HG03139 (cell line): ENCODE results near the gene PDE4B.

Source experiments
- ATAC-seq: cut with Tn5 transposase; IDR thresholded peaks from one replicate; pipeline ENCODE4 v1.9.1; 2021; ENCODE audit not compliant: unreplicated experiment

Gene PDE4B

DNA sequence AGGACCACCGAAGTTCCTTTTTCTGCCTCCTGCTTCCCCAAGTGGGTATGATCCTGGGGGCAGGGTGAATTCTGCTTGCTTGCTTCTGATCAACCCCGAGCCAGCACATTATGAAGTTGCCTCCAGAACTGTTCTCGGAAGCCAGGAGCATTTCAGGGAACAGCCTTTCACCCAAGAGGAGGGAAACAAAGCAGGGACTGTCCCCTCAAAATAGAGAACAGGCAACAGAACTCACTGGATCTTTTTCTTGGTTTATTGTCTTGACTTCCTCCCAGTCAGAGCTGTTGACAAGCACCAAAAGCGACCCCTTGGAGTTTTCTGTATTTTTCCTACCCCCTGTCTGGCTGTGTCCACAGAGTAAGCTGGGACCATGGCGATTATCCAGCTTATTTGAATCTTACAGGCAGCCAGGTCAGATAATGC, 482.9 kb downstream of the PDE4B start:
- no peak for ATAC-seq

DNA sequence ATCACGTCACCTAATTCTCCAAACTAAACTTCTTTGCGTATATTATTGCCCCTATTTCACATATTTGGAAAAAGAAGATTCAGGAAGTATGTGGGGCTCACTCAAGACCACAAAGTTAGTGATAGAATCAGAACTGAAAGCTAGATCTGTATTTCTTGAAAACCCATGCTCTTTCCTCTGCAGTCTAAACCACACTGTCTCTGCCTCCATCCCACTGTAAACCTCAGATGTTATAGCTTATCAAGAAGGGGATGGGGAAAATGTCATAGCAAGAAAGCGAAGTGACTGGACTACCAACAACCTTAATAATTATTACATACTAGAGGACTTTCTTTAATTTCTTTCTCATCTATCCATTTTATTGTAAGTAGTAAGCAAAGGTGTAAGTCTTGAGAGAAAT, 483.5 kb downstream of the PDE4B start:
- peak; percentile 76 for ATAC-seq

DNA sequence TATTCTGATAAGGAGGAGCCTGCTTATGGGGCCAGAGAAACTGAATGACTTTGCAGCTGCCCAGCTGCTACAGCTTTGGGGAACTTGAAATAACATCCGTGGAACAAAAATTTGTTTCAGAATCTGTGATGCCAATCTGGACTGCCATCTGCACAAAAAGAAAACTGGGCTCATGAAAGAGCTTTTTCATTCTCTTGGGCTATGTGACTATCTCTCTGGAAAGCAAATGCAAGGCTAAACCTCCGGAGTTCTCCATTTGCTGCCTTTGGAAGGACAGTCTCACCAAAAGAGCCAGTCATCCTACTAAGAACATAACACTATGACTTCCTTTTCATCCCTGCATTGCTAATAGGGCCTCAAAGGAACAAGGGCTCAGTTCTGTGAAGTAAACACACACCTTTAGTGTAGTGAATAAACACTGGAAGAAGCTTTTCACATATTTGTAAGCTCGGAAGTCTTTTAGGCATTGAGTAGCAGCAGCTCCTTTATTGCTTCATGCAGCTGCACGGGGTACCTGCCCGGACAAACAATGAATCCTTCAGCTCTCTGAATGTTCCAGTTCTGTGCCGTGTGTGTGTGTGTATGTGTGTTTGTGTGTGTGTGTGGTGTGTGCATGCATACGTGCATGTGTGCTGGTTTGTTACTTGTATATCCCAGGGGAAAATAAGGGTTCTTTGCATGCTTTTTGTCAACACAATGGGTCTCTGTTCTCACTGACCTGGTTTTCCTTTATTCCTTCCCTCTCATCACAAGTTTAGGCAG, 485.7 kb downstream of the PDE4B start:
- ATAC-seq = no peak

DNA sequence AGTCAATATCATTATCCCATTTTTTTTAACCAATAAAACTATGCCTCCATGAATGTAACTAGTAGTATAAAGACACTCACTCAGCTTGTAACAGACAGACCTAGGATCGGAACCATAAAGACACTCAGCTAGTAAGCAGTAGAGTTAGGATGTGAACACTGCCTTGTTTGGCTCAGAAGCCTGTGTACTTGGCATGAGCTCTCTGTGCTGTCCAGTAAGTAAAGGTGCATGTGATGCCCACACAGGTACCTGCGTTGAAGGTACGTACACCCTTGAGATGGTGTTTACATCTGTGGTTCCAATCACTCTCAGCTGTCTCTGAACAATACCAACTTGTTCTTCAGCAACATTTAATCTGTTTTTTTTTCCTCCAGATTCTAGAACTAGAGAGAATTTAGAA, 489.1 kb downstream of the PDE4B start:
- ATAC-seq = no peak

DNA sequence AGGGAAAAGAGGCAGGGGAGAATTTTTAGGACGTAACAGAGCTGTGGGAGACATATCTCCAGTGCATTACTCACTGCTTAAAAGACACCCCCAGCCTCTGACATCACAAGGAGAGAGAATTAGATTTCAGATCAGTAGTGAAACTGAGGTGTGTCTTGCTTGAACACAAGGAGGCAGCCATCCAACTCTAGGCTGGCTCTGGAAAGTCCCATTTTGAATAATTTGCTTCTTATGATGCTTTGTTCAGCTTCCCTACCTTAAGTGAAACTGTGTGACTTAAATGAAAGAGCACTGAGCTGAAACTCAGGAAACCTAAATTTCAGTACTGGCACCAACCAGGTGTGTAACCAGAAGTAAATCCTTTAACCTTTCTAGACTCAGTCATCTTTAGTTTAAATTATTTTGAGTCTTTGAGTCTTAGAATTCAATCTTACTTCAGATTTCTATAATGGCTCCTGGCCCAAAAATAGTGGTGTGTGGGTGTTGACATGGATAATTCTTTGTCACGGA, 489.7 kb downstream of the PDE4B start:
- peak; percentile 82 for ATAC-seq

GRCh38 chr1:66282891-66283621, 490.4 kb downstream of the PDE4B start:
- no peak for ATAC-seq

DNA sequence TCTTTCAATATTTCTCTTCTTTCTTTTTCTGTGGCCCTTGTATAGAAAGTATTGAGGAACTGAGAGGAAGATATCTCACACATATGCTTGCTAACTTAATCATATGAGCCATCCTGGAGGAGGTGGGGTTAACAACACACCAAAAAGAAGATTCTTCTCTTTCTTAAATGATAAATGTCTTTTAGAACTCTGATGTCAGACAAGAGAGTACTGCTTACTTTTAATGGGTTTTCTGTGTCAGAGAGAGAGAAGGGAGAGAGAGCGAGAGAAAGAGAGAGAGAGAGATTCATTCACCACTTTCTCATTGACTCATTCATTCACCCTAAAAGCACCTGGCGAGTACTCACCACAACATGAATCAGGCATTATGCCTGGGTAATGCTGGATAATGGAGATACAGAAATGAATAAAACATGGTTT, 490.9 kb downstream of the PDE4B start:
- peak; percentile 54 for ATAC-seq

DNA sequence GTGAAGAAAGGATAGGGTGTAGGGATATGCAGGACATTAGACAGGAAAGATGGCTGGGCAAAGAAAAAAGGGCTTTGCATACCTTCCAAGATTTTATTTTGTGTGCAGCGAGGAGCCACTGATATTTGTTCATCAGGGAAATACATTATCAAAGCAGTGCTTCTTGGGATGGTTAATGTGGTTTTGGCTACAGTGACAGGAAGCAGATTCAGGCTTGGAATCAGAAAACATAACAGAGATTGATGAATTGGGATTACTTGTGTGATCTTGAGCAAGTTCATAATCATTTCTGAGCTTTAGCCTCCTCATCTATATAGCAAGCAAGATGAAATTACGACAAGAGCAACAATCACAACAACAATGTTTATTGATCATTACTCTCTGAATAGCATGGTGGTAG, 492.1 kb downstream of the PDE4B start:
- ATAC-seq = no peak

DNA sequence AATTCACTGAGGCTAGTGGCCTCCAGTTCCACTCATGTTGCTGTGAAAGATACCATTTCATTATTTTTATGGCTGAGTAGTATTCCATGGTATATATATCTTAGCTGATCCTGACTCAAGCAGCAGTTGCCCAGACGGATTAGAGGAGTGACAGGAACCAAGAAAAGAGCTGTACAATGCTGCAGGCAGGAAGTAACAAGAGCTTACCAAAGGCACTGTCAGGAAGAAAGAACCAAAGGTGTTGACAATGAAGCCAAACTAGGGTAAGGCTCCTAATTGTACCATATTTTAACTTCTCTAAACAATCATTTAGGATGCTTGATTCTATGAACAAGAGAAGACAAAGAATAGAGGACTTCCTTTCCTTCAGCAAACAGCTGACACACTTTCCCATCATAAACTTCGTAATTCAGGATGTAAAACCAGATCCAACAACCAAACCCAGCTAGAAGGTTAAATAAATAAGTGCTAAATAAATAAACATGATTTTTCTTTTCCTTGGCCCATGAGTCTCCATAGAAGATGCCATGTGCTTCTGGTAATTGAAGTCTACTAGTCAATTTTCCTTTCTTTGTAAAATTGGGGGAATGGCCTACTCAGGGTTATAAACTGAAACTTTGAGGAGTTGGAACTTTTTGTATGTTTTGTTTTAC, 493.0 kb downstream of the PDE4B start:
- no peak for ATAC-seq

DNA sequence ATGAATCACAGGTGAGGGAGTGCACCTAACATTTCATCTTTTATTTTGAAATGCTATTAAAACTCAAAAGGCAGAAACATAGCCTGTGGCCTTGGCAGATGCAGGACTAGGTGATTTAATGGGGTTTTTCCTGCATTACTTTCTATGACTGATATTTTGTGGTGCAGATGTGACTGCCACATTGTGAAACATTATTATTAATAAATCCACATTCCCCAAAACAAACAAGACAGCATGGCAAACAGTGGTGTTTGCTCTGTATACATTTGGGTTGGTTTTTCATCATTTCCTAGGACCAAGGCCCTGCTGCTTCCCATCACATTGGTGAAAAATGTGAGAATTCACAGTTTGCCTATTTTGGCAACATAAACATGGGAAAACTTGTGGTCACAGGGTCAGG, 493.6 kb downstream of the PDE4B start:
- no peak for ATAC-seq

DNA sequence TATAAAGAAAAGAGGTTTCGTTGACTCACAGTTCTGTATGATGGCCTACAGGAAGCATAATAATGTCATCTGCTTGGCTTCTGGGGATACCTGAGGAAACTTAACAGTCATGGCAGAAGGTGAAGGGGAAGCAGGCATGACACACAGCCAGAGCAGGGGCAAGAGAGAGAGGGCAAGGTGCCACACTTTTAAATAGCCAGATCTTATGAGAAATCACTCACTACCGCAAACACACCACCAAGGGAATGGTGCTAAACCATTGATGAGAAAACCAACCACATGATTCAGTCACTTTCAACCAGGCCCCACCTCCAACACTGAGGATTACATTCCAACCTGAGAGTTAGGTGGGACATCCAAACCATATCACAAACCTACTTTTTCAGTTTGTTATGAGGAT, 495.4 kb downstream of the PDE4B start:
- no peak for ATAC-seq

DNA sequence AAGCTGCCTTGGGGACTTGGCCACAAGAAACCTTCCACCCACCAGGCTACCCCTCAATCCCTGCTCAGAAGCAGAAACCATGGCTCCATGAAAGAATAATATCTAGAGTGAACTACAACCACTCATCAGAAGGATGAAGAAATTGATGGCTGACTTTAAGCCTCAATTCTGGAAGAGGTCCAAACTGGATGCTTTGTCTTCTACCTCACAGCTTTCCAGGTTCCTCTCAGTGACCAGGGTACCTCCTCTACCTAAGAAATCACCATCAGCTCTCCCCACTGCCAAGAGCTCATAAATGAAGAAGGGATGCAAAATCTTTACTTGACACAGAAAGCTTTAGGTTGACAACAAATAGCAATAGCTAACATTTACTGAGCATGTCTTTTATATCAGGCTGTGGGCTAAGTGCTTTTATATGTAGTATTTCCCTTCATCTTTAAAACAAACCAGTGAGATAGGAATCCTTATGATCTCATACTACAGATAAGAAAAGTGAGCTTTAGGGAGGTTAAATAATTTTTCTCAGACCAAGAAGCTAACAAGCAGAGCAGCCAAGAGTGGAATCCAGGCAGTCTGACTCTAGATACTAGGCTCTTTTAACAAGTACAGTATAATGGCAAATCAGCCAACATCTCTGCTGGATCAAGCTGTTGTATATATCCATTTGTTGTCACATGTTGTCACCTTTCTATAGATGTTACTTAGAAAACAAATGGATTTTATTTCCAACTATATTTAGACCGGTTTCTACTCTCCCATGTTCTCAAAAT, 498.3 kb downstream of the PDE4B start:
- no peak for ATAC-seq

DNA sequence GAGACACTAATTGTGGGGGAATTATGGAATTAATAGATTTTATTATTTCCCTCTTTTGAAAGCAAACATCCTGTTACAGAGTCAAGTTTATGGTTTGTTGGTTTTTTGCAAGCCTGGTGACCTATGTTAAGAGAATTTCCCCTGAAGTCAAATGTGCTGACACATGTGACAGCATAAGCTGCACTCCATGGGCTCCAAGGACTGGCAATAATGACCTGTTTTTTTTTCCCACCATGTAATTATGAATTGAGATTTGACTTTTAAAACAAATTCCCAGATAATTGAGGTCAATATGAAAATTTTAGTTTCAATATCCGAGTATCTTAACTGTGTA, 498.8 kb downstream of the PDE4B start:
- ATAC-seq = no peak

GRCh38 chr1:66292305-66292704, 499.6 kb downstream of the PDE4B start:
- ATAC-seq = no peak

DNA sequence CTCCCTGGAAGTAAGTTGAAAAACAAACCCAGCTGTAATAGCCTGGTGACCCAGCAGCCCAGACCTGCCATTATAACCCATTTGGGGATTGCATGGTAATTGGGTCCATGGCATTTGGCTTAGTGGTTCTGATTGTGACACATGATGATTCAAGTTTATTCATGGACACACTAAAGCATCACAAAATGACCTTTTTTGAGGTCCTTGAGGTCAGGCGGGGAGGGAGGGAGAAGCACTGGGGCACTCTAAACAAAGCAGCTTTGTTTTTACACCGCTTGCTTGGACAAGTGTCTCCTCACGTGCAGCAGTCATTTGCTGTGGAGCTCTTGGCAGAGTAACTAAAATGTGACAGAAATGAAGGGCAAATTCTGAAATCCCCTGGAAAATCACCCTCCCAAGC, 500.2 kb downstream of the PDE4B start:
- ATAC-seq = no peak

- no peak for ATAC-seq
Observed at GRCh38 chr1:66294707-66295370, 502.1 kb downstream of the PDE4B start.

DNA sequence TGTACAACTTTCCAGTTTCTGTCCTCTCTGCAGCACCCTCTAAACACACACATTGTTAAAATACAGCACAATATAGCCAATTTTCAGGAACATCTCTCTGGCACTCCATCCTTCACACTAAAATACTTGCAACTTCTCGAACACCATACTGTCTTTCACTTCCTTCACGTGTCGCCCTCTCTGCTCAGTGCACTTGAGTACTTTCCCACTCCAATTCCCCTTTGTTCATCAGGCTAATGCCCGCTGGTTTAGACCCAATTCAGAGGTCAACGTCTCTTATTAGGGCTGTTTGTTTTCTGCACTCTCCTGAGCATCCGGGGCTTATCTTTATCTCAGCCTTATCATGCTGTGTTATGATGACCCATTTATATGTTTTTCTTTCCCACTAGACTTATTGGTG, 503.1 kb downstream of the PDE4B start:
- no peak for ATAC-seq

DNA sequence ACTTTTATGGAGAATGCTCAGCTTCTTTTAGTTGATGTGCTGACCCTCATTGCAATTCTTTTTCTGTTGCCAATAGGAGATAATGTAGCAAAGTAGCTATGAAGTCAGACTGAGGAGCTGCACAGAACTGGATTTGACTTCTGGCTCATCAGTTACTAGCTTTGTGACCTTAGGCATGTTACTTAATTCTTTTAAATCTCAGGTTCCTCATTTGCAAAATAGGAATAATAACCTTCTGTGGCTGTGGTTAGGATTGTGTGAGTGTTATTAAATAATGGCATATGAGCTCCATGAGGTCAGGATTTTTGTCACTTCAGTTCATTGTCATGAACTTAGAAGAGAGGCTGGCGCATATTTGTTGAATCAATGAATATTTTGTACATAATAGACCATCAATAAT, 503.7 kb downstream of the PDE4B start:
- no peak for ATAC-seq

DNA sequence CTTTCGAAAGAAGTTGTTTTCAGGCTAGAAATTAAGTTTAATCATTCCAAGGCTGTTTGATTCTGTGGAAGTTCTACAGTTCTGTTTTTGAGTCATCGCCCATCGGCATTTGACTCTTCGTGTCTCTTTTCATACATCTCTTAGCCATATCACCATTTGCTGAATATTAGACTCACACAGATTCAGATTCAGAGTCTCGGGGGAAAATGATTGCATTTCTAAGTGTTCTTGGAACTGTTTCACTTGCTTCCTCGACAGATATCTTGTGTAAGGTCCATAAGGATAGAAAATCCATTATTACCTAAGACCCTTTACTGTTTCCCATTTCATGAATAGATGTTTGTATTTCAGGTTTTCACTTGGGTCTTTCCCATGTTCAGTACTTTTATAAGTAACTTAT, 504.3 kb downstream of the PDE4B start:
- no peak for ATAC-seq

- no peak for ATAC-seq
Observed at GRCh38 chr1:66298464-66298863, 505.8 kb downstream of the PDE4B start.
